Esophagus squamous epithelium (tissue), 4 donors: ENCODE results near the gene RASA2.

ENCODE experiments used
- CTCF ChIP-seq, 6 experiments: fragments of 450-650 bp in 4 of 6; fragments of 200-600 bp in 2 of 6; sonication (generic) in 2 of 6; IDR thresholded peaks; one replicate each; pipeline ENCODE4 v1.5.1; 2016 to 2019; ENCODE audit warnings: antibody characterized with exemption in 6 of 6, mild to moderate bottlenecking in 4 of 6, moderate library complexity in 4 of 6
- POLR2A ChIP-seq, 4 donors: fragments of 450-650 bp; IDR thresholded peaks; one replicate each; pipeline ENCODE4 v1.6.1; 2017; ENCODE audit warnings: antibody characterized with exemption in 4 of 4, mild to moderate bottlenecking in 4 of 4, moderate library complexity in 3 of 4

DNA sequence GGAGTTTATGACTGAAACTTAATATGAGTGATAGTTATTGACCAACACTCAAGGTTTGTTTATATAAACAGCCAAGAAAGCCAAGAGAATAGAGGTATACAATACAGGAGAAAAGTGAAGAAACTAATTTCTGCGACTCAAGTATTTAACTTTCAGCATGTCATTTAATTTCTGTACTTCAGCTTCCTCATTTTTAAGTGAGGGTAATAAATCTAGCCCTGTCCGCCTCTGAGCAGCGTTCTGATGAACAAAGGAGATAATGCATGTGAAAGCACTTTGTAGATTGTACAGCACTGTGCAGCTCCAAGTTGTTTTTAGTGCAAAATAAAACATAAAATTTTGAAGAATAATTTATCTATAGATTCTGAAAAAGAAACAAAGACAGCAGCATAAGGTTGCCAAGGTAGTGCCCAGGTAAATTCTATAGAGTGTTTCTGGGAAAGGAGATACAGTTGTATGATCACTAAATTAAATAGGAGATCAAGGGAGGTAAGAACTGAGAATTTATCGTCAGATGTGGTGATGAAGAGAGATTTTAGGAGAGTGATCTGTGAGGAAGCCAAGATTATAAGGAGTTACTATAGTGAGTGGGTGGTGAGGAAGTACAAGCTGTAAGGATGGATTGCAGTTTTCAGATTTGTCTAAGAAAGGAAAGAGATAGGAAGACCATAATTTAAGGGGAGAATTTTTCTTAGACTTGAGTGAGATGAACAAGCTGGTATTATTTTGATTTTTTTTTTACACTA lies 71.3 kb downstream of the RASA2 start:
- TF ChIP-seq POLR2A (IDR thresholded peaks at IDR 0.05) (no peak), CTCF (IDR thresholded peaks at IDR 0.05) (no peak)
